ENCODE measurements around the gene GPR132.
A peak's percentile ranks its signal among the peaks of the same experiment; 100 is the strongest.
"Not testable (repeated sequence)": the region's sequence is repeated elsewhere in the genome, so short reads cannot be mapped to it uniquely, and the experiment has no call there.

GPR132 gene

GRCh38 chr14:105065280-105066228 lies at the start of gene GPR132:
Gene GPR132, minus strand, starts transcription at chr14:105065430. Its CDS starts 10,010 bp downstream, at chr14:105055420.
- no peak for DNase-seq (ENCODE audit: low spot score)

DNA sequence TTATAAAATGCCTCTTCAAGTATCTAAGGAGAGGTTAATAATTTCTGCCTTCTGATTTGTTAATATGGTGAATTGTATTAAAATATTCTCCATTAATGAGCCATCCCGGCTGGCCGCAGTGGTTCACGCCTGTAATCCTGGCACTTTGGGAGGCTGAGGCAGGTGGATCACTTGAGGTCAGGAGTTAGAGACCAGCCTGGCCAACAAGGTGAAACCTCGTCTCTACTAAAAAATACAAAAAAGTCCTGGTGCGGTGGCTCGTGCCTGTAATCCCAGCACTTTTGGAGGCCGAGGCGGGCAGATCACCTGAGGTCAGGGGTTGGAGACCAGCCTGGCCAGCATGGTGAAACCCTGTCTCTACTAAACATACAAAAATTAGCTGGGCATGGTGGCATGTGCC lies 44.0 kb upstream of the GPR132 start:
- not testable (repeated sequence) for DNase-seq (ENCODE audit: low spot score)

- DNase-seq (ENCODE audit: low spot score) = no peak
These were observed 43.3 kb upstream of the GPR132 start for GRCh38 chr14:105108516-105108864.

GRCh38 chr14:105107781-105108515 lies 42.7 kb upstream of the GPR132 start:
- no peak for DNase-seq (ENCODE audit: low spot score)

DNA sequence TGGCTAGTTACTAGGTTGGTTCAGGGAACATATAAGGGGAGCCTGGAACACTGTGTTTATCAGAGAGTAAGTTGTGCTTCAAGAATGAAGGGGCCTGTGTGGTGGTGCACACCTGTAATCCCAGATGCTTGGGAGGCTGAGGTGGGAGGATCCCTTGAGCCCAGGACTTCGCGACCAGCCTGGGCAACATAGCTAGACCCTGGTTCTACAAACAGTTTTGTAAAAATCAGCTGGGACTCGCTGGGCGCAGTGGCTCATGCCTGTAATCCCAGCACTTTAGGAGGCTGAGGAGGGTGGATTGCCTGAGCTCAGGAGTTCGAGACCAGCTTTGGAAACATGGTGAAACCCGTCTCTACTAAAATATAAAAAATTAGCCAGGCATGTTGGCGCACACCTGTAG lies 42.1 kb upstream of the GPR132 start:
- DNase-seq (ENCODE audit: low spot score) = no peak

GRCh38 chr14:105105158-105105557 lies 39.9 kb upstream of the GPR132 start:
- no peak for DNase-seq (ENCODE audit: low spot score)

DNA sequence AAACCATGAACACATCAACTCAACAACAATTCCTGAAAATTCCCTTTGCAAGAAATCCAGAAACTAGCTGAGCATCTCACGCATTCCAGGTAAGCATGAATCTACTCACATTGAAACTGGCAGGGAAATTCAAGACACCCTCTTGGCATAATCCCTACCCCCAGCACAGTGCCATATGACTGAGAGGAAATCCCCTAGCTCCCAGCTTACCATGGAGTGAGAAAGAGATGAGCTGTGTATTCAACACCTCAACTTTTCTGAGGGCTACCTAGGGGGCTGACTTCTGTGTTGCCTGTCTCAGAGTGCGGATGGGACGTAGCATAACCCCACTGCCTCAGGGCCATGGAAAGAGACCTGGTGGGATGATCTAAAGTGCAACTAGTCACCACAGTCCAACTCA lies 37.7 kb upstream of the GPR132 start:
- no peak for DNase-seq (ENCODE audit: low spot score)

- no peak for DNase-seq (ENCODE audit: low spot score)
These were observed 37.2 kb upstream of the GPR132 start for GRCh38 chr14:105102361-105102870.

DNA sequence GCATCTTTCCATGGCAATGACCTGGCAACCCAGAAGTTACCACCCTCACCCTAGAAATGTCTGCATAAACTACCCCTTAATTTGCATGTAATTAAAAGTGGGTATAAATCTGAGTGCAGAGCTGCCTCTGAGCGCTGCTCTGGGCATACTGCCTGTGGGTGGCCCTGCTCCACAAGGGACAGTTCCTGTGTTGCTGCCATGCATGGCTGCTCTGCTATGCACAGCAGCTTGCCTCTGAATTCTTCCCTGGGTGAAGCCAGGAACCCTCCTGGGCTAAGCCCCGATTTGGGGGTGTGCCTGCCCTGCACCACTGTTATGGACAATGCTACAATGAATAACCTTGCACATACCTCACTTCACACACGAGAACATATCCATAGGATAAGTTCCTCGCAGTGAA lies 35.7 kb upstream of the GPR132 start:
- no peak for DNase-seq (ENCODE audit: low spot score)

DNA sequence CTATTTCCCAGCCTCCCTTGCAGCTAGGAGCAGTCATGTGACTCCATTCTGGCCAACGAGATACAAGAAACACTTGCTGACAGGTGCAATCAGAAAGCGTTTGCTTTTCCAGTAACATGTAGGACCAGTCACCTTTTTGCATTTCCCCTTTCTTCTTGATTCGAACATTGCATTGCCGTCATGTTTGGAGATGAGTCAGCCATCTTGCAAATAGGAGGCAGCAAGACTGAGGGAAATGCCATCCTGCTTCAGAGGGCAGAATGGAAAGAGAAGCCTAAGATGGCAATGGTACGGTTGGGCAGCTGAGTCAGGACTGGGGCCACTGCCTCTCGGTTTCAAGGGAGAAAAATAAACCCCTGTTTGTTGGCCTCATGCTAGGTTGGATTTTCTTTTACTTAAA lies 34.5 kb upstream of the GPR132 start:
- no peak for DNase-seq (ENCODE audit: low spot score)

GRCh38 chr14:105098316-105098715 lies 33.1 kb upstream of the GPR132 start:
- DNase-seq (ENCODE audit: low spot score) = no peak

DNA sequence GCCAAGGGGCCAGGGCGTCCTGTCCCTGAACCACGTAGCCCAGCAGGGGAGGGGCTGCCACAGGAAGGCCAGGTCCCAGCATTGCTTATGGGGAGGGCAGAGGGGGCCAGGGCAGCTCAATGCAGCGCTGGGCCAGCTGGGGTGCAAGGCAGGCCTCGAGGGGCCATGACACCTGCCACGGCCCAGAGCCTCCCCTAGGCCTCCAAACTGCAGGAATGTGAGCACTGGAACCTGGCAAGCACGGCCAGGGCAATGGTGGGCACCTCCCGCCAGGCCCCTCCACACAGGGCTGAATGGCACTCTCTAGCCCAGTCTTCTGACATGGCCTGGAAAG lies 32.5 kb upstream of the GPR132 start:
- no peak for DNase-seq (ENCODE audit: low spot score)

GRCh38 chr14:105096206-105096875 lies 31.1 kb upstream of the GPR132 start:
- no peak for DNase-seq (ENCODE audit: low spot score)

DNA sequence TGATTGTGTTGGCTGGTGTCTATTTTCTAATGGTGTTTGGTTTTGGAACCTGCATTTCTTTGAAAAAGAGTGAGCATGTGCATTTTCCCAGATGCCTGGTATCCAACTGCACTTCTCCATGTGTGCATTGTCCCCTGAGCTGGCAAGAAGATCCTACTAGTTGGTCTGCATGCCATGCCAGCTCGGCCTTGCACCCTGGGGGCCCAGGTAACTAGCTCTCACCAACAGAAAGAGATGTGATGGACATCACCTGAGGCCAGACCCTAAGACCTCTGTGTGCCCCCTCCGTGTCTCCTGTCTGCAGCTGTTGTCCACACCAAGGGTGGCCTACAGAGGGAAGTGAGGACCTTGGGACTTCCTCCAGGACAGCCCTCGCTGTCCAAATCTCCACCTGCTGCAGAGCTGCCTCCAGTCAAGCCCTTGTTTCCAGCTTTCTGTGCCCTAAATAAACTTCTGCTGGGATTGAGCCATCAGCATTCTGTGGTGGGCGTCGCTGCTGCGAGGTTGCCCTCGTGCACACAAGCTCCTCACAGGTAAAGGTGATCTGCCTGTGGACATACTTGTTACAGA lies 30.1 kb upstream of the GPR132 start:
- no peak for DNase-seq (ENCODE audit: low spot score)

GRCh38 chr14:105094193-105094907 lies 29.1 kb upstream of the GPR132 start:
- DNase-seq (ENCODE audit: low spot score) = no peak

DNA sequence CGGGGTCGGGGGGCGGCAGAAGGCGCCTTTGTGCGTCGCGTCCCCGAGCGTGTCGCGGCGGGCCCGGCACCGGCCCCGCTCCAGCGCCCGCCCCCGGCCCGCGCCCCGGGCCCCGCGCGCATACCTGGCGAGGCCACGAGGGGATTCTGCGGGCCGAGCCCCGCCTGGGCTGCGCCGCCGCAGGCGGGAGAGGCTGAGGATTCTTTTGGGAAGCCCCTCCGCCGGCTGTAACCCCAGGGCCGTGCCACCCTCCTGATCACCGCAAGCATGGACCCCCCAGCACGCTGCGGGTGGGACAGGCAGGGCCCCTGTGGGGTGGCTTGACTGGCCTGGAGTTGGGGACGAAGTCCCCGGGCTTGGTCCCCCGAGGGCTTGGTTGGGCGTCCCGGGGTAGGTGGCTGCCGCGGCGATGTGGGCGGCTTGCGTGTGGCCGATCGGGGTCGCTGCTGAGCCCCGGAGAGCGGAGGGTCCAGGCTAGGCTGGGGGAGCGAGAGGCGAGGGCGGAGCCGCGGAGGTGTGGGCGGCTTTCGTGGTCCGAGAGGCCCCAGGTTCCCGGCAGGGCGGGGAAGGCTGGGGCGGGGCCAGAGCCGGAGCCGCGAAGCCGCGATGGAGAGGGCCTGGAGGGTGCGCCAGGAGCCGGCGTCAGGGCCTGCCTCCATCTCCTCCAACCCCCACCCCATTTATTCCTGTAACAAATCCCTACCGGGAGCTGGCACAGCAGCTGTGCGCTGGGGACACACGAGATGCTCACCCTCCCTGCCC lies 28.4 kb upstream of the GPR132 start:
- peak; percentile 75 for DNase-seq (ENCODE audit: low spot score)

- DNase-seq (ENCODE audit: low spot score) = peak; percentile 87
These were observed 27.8 kb upstream of the GPR132 start for GRCh38 chr14:105093038-105093430.

DNA sequence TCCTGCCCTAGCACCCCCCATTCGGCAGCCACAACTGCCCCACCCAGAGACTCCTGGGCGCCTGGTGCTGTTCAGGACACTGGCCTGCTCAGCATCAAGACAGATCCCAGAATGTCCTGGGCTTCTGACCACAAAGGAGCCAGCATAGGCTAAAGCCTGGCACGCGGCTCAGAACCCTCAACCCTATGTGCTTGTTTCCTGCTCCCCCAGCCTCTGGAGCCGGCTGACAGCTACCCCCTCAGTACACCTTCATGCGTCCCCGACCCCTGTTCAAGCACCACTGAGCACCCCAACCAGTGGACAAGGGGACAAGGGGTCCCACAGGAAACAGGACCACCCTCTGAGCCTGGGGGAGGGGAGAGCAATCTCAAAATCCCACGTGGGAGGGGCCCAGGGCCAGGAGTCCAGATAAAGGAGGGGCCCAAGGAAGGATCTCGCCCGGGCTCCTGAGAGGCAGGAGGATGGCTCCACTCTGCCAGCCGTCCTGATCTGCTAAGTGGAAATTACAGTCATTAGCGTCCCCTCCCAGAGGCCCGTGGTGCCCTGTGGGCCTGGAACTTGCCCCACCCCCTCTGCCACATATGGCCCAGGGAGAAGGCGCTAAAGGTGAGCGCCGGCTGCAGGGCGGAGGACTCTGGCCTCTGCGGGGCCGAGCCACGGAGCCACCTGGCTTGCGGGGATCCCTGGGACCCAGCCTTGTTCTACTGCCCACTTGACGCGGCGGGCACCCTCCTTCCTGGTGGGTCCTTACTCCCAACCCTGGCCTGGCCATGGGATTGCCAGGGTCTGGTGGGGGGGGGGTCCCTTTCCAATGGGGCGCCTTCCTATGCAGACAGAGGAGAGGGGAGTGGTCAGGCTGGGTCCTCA lies 27.2 kb upstream of the GPR132 start:
- DNase-seq (ENCODE audit: low spot score) = no peak

DNA sequence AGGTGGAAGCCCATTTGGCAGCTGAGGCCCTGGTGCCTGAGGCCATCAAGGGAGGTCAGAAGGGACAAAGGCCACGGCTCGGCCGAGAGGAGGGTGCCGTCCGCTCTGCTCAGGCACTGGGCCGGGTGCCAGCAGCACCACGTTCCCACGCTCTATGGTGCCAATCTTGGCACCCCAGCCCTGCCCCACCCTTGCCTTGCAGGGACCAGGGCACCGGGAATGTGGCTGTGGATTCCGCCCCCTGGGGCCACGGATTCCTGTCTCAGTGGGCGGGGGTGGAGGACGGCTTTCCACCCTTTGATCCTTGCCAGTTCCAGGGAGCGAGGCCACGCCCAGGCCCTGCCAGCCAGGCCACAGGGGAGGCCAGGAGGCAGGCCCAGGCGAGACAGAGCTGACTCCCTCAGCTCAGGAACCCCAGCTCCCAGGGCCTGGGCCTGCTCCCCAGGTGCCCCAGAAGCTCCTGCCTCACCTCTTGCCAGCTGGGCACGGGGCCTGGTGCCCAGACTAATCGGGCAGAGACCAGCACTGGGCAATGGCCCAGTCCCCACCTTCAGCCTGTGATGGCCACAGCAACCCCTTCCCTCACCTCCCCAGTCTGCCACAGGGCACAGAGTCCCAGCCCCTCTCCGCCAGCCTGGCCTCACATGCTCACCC lies 26.4 kb upstream of the GPR132 start:
- peak; percentile 75 for DNase-seq (ENCODE audit: low spot score)
